Motor neuron (in vitro differentiated cells): ENCODE measurements around the gene CENPT. TPM values are rescaled to one million over a fixed set of nuclear protein-coding genes. Genes with fewer than 3 reads are reported as not detected.
"Not testable (repeated sequence)": the region's sequence is repeated elsewhere in the genome, so short reads cannot be mapped to it uniquely, and the experiment has no call there.

ENCODE experiments used
- ATAC-seq, 8 experiments: fragments of 200-7000 bp; cut with Tn5 transposase; replicated peaks in 6 of 8; 2 replicates each; pipeline ENCODE4 v1.8.0; 2021; ENCODE audit warnings: mild to moderate bottlenecking in 8 of 8, moderate library complexity in 8 of 8
- H3K27ac ChIP-seq, 2 donors: fragments of 250-450 bp; sonication (Bioruptor Pico); 2 replicates each; pipeline ENCODE4 v1.9.0; 2021; ENCODE audit warnings: antibody characterized with exemption in 2 of 2, mild to moderate bottlenecking in 2 of 2, moderate library complexity in 1 of 2
- H3K4me1 ChIP-seq, 2 donors: fragments of 250-450 bp; sonication (Bioruptor Pico); replicated peaks in 1 of 2; 2 replicates each; pipeline ENCODE4 v1.6.1; 2021; ENCODE audit warnings: antibody characterized with exemption in 2 of 2, mild to moderate bottlenecking in 2 of 2, moderate library complexity in 1 of 2
- H3K4me3 ChIP-seq, 5 donors: fragments of 250-450 bp; sonication (Bioruptor Pico); 2 replicates each; pipeline ENCODE4 v1.9.0; 2021; ENCODE audit warnings: antibody characterized with exemption in 5 of 5, mild to moderate bottlenecking in 5 of 5, moderate library complexity in 4 of 5
- WGBS, 10 experiments: fragments of 450-650 bp; shearing (Covaris generic); methylation state at CpG; one replicate each; pipeline ENCODE4 v1.0.0; 2022; 5-methylcytosine and 5-hydroxymethylcytosine counted together
- in situ Hi-C, 9 experiments: fragments of 400-800 bp; cut with MboI; loops; one replicate each; pipeline ENCODE4 v1.15.0; 2021; ENCODE audit warnings: low sequenced_read_pairs in 9 of 9, low pct_unique_long_range_greater_than_20kb in 2 of 9; ENCODE audit not compliant: unreplicated experiment in 9 of 9
- total RNA-seq, 8 experiments: library from RNA; unstranded; fragments of 300-600 nt; gene quantifications; 2 replicates each; pipeline versions ENCODE4 v1.2.3 to v1.2.4, GENCODE V29; 2022

The CENPT gene
- total RNA-seq, 8 experiments from 2014 or later, result 21.4 to 42.8 (median 34.0) TPM

DNA sequence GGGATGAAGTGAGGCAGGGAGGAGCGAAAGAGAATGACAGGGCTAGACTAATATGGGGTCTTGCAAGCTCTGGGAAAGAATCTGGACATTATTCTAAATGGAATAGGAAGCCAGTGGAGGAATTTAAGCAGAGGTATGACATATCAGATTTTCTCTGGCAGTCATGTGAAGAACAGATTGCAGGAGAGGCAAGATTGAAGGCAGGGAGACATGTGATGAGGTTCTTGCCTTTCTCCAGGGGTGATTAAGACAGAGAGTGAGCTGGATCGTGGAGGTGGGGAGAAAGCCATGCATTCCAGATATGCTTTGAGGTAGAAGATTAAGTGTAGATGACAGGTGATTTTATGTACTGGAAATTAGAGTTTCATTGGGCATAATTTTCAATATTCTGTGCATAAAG lies 9.7 kb downstream of the CENPT start:
- Histone ChIP-seq H3K4me3 (no peak overlapping the region), H3K27ac (no peak overlapping the region), H3K4me1 (peaks cover 2 to 4% of the 10 kb centered on the region in 2 donors)
- WGBS, 10 experiments, result 33 to 100% (median 84%) methylated on average over 1 to 2 of the region's 2 CpGs; no CpG with 5 or more reads in 2 of the 10 experiments
- ATAC-seq, result no peak
- in situ Hi-C loops, result no loop called here

DNA sequence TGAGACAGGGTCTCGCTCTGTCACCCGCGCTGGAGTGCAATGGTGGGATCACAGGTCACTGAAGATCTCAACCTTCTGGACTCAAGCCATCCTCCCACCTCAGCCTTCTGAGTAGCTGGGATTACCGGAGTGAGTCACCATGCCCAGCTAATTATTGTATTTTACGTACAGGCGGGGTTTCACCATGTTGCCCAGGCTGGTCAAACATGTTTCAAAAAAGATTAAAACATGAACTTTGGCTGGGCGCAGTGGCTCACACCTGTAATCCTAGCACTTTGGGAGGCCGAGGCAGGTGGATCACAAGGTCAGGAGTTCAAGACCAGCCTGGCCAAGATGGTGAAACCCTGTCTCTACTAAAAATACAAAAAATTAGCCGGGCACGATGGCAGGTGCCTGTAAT lies 10.3 kb downstream of the CENPT start:
- H3K4me3 ChIP-seq, H3K4me1 ChIP-seq, H3K27ac ChIP-seq, in situ Hi-C loops, ATAC-seq: not testable (repeated sequence)
- 67 to 93% (median 91%) methylated on average over 2 to 9 of the region's 10 CpGs; no CpG with 5 or more reads in 2 of the 10 experiments for WGBS, 10 experiments

- Histone ChIP-seq H3K27ac (no peak overlapping the region), H3K4me1 (peaks cover 5 to 6% of the 10 kb centered on the region in 2 donors), H3K4me3 (peak overlapping the region in 4 of 5 donors; percentile 68 to 99 (median 78))
- in situ Hi-C loops, result no loop called here
- ATAC-seq, result no peak
- WGBS, 10 experiments, result 0 to 100% (median 79%) methylated on average over 1 to 10 of the region's 10 CpGs; no CpG with 5 or more reads in 1 of the 10 experiments
Observed at GRCh38 chr16:67834242-67834614, 13.3 kb downstream of the CENPT start.

DNA sequence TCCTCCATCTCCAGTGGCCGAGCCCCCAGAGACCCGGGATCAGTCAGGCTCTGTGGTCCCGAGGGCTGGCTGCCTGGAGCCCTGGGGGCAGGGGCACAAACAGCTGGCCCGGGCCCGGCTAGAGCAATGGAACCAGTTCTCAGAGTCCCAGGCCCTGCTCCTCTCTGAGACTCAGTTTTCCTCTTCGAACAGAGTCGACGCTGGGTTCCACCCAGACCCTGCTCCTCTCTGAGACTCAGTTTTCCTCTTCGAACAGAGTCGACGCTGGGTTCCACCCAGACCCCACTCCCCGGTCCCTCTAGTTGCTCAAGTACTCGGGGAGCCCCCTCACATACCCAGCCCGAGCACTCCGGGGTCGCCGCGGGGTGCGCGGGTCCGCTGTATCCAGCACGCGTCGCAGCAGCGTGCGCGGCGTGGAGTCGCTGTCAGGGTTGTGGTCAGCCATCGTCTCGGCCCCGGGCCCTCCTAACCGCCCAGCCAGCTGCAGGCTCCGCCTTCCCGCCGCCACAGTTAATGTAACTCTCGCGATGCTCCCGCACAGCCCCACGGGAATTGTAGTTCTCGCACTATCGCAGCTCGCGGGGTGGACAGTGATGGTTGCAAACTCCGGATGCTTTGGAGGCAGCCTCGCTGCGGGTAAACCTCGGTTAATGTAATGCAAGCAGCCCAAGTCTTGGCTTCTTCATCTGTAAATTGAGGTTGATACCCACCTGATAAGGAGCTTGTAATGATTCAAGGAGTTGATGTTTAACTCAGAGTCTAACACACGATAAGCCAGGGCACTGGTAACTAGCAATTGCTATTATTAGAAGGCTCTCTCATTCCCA lies 13.9 kb downstream of the CENPT start:
- ATAC-seq, result peak; percentile 92 to 100 (median 98)
- Histone ChIP-seq H3K27ac (peak overlapping the region; percentile 27 to 47), H3K4me1 (peaks cover 5 to 6% of the 10 kb centered on the region in 2 donors), H3K4me3 (peak overlapping the region; percentile 68 to 99 (median 78))
- in situ Hi-C loops, result no loop called here
- WGBS, 10 experiments, result 0 to 20% (median 4%) methylated on average over 1 to 17 of the region's 49 CpGs; no CpG with 5 or more reads in 4 of the 10 experiments

DNA sequence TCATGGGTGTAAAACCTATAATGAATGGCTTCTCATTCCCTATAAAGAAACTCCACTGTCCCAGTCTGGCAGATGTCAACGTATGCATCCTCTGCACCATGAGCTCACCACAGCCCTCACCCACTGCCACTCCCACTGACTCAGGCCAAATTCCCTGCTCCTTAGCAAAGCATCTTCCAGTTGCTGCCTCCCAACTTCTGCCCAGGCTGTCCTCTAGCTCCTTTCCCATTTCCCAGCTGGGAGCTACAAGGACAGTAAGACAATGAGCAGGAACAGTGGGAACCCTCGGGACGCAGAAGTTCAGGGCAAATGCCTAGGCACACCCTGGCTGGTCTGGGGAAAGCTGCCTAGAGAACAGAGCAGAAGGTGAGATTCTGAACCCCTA lies 14.5 kb downstream of the CENPT start:
- peaks cover 5 to 6% of the 10 kb centered on the region in 2 donors for H3K4me1 ChIP-seq
- no peak overlapping the region for H3K27ac ChIP-seq
- H3K4me3 ChIP-seq, result peak overlapping the region; percentile 68 to 99 (median 78)
- ATAC-seq, result peak in 7 of 8 experiments; percentile 1 to 69 (median 13)
- in situ Hi-C loops, result no loop called here
- WGBS, 10 experiments, result 0 to 17% (median 11%) methylated on average over 1 to 3 of the region's 3 CpGs; no CpG with 5 or more reads in 7 of the 10 experiments

DNA sequence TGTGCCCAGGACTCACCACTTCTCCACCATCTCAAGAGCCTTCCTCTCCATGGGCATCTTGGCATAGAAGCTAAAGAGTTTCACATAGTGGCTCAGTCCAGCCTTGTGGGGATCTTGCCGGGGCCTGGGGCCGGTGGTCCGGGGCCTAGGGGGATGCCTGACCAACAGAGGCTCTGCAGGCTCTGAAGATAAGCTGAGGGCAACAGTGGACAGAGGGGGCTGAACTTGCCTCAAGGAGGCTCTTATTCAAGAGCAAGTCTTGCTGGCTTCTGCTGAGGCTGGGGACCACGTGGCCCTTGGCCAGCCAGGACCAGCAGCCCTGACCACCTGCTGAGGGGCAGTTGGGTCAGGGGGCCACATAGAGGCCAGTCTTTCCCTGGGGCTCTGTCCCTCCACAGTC lies 18.8 kb downstream of the CENPT start:
- WGBS, 10 experiments, result 100% methylated on average over 1 of the region's 4 CpGs; no CpG with 5 or more reads in 9 of the 10 experiments

GRCh38 chr16:67825906-67826305 lies 21.6 kb downstream of the CENPT start:
- no peaks in the 10 kb centered on the region for H3K4me1 ChIP-seq
- ATAC-seq, result no peak
- 100% methylated on average over 5 of the region's 14 CpGs; no CpG with 5 or more reads in 9 of the 10 experiments for WGBS, 10 experiments
- in situ Hi-C loops, result no loop called here
- no peak overlapping the region for H3K27ac ChIP-seq
- H3K4me3 ChIP-seq, result no peak overlapping the region

More for the DNA sequence above, 18.8 kb downstream of the CENPT start:
- H3K27ac ChIP-seq, result no peak overlapping the region
- ATAC-seq, result no peak
- peaks cover 5 to 6% of the 10 kb centered on the region in 2 donors for H3K4me1 ChIP-seq
- in situ Hi-C loops, result no loop called here
- no peak overlapping the region for H3K4me3 ChIP-seq

GRCh38 chr16:67825119-67825518 lies 22.4 kb downstream of the CENPT start:
- in situ Hi-C loops, result no loop called here
- WGBS, 10 experiments, result 66 to 84% (median 78%) methylated on average over 3 to 6 of the region's 8 CpGs; no CpG with 5 or more reads in 4 of the 10 experiments
- no peak overlapping the region for H3K4me3 ChIP-seq
- no peak overlapping the region for H3K27ac ChIP-seq
- no peak for ATAC-seq
- no peaks in the 10 kb centered on the region for H3K4me1 ChIP-seq

- peak in 2 of 8 experiments; percentile 62 to 72 for ATAC-seq
- H3K27ac ChIP-seq, result no peak overlapping the region
- in situ Hi-C loops, result no loop called here
- H3K4me1 ChIP-seq, result no peaks in the 10 kb centered on the region
- H3K4me3 ChIP-seq, result no peak overlapping the region
- 67 to 94% (median 80%) methylated on average over 1 to 2 of the region's 2 CpGs; no CpG with 5 or more reads in 6 of the 10 experiments for WGBS, 10 experiments
Observed at GRCh38 chr16:67822511-67822910, 25.0 kb downstream of the CENPT start.

- no peak for ATAC-seq
- Histone ChIP-seq H3K27ac (no peak overlapping the region), H3K4me1 (no peaks in the 10 kb centered on the region), H3K4me3 (no peak overlapping the region)
- in situ Hi-C loops, result no loop called here
- WGBS, 10 experiments, result 78 to 93% (median 81%) methylated on average over 2 to 8 of the region's 11 CpGs; no CpG with 5 or more reads in 5 of the 10 experiments
Observed at GRCh38 chr16:67820608-67821259, 26.8 kb downstream of the CENPT start.

GRCh38 chr16:67814567-67814966 lies 32.9 kb downstream of the CENPT start:
- in situ Hi-C loops, result no loop called here
- 50 to 100% (median 85%) methylated on average over 2 to 6 of the region's 8 CpGs; no CpG with 5 or more reads in 3 of the 10 experiments for WGBS, 10 experiments
- ATAC-seq, result no peak

DNA sequence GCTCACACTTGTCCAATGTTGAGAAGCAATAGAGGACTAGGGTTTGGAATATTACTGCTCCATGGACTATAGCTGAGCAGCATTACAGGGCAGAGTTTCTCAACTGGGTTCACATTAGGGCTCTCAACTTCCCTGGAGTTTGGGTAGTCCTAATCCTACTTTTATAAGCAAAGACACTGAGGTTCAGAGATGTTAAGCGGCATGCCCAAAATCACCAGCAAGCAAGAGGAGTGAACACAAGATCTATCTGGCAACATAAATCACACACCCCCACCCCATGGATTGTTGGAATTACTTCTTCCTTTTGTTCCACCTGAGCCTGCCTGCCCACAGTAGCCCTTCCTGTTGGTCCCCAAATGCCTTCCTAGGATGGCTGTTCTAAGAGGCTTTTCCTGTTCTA lies 35.6 kb downstream of the CENPT start:
- in situ Hi-C loops, result no loop called here
- Histone ChIP-seq H3K27ac (no peak overlapping the region), H3K4me1 (peaks cover 0 to 3% of the 10 kb centered on the region in 2 donors), H3K4me3 (no peak overlapping the region)
- no peak for ATAC-seq
- 80 to 100% (median 100%) methylated on average over 1 of the region's 1 CpG; no CpG with 5 or more reads in 7 of the 10 experiments for WGBS, 10 experiments

More at GRCh38 chr16:67814567-67814966, 32.9 kb downstream of the CENPT start:
- Histone ChIP-seq H3K4me3 (no peak overlapping the region), H3K4me1 (no peaks in the 10 kb centered on the region), H3K27ac (no peak overlapping the region)

DNA sequence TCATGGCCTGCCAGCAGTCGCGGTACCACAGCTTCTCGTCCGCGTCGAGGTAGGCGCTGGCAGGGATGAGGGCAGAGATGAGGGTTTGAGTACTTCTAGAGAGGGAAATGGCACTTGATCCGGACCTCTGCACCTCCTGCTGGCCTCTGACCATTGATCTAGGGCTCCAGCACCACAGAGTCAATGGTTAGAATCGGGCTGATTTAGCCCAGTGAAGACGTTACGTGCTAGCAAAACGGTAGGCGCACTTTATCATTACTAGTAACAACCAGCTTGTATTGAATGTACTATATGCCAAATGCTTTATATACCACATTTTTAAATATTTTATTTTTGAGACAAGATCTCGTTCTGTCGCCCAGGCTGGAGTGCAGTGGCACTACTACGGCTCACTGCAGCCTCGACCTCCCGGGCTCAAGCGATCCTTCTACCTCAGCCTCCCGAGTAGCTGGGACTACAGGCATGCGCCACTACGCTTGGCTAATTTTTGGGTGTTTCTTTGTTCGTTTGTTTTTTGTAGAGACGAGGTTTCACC lies 40.3 kb downstream of the CENPT start:
- Histone ChIP-seq H3K4me3 (peak overlapping the region; percentile 65 to 94 (median 82)), H3K27ac (peak overlapping the region; percentile 74 to 86), H3K4me1 (peaks cover 5 to 7% of the 10 kb centered on the region in 2 donors)
- in situ Hi-C loops, result no loop called here
- peak in 2 of 8 experiments; percentile 6 to 8 for ATAC-seq
- WGBS, 10 experiments, result 5 to 64% (median 34%) methylated on average over 3 to 15 of the region's 24 CpGs; no CpG with 5 or more reads in 1 of the 10 experiments
